ENCODE data around the gene HSDL2. TPM values are rescaled to one million over a fixed set of nuclear protein-coding genes. Genes with fewer than 3 reads are reported as not detected.

The HSDL2 gene
- total and polyA plus RNA-seq, 10 of the 15 experiments (the other 5 are each of a cell fraction or from before 2014, with no cell fraction given): 20.9 to 46.1 (median 27.0) TPM

- H3K9ac ChIP-seq (ENCODE audit: control insufficient read depth, insufficient read depth, low read length): no peak overlapping the region
- 97% methylated on average over 4 of the region's 4 CpGs for WGBS (ENCODE audit: insufficient coverage, insufficient replicate concordance, low lambda C conversion rate, missing lambda C conversion rate)
- no peaks in the 10 kb centered on the region for H3K36me3 ChIP-seq (ENCODE audit: control insufficient read depth in 2 of 2, insufficient read depth in 2 of 2, low read length in 1 of 2)
- H3K4me3 ChIP-seq: no peak overlapping the region
- H3K27ac ChIP-seq (ENCODE audit: control insufficient read depth, insufficient read depth): no peak overlapping the region
- ChIA-PET CTCF (interaction anchor here (1.3 kb wide), 1 partner anchor 45 kb away, joined by 5 read pairs; no protein-coding TSS in a partner anchor), POLR2A (no interaction called here), SMC1A (ENCODE audit: uncharacterized antibody, unreplicated experiment) (interaction anchor here (0.7 to 1.0 kb wide), 2 partner anchors 10 to 14 kb away, joined by 3 read pairs; no protein-coding TSS in a partner anchor), RAD21 (ENCODE audit: unreplicated experiment) (no interaction called here)
- no peaks in the 10 kb centered on the region for H3K27me3 ChIP-seq (replicated peaks in 1 of 2; ENCODE audit: control insufficient read depth in 2 of 2, insufficient read depth in 2 of 2, low read length in 1 of 2)
- no peaks in the 10 kb centered on the region for H4K20me1 ChIP-seq (ENCODE audit: control insufficient read depth, insufficient read depth)
- no peaks in the 10 kb centered on the region for H3K9me3 ChIP-seq (replicated peaks; ENCODE audit: control insufficient read depth, insufficient read depth, low read length)
- intact Hi-C loops (cut with micrococcal nuclease; ENCODE audit: unreplicated experiment) (no loop called here), in situ Hi-C loops (cut with MboI) (no loop called here)
- TF ChIP-seq RAD21 (IDR thresholded peaks at IDR 0.05; ENCODE audit: insufficient read depth, low read depth, low read length) (no peak), DPF2 (IDR thresholded peaks at IDR 0.05) (no peak), PAX5 (IDR thresholded peaks at IDR 0.05; ENCODE audit: borderline replicate concordance, low read depth, low read length) (no peak)
- no peaks in the 10 kb centered on the region for H3K4me1 ChIP-seq (ENCODE audit: control insufficient read depth, insufficient read depth, low read length)
- peaks cover 1% of the 10 kb centered on the region for H3K79me2 ChIP-seq (ENCODE audit: control insufficient read depth, insufficient read depth, low read length)
- BruUV-seq (replicated peaks): no TSS peak
- ATAC-seq: no peak
- FAIRE-seq: no peak
- no peak for DNase-seq (ENCODE audit: low read depth, low spot score)
- no peak overlapping the region for H2AFZ ChIP-seq (ENCODE audit: control insufficient read depth, low read depth, low read length)
- H3K4me2 ChIP-seq (ENCODE audit: control insufficient read depth, insufficient read depth): no peak overlapping the region
Measured at GRCh38 chr9:112505607-112506006, 125.7 kb downstream of the HSDL2 start.

DNA sequence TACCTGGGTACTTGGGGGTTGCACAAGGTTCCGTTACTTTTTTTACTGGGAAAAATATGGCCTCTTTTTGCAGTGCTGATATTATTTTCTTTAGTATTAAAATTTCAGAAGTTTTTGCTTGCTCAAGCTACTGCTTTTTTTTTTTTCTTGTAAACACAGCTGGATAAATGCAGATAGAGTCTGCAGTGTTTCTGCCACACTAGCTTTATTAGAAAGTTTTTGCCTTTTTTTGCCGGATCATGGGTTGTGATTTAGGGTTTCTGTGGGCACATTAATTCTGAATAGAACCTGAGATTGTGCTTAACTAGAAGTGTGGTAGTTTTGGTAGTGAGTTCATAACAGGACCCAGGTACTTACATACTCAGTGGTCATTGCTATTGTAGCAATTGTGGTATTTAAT lies 126.7 kb downstream of the HSDL2 start:
- DNase-seq (ENCODE audit: low read depth, low spot score): no peak
- WGBS (ENCODE audit: insufficient coverage, insufficient replicate concordance, low lambda C conversion rate, missing lambda C conversion rate): 97% methylated on average over 2 of the region's 2 CpGs
- Histone ChIP-seq H4K20me1 (ENCODE audit: control insufficient read depth, insufficient read depth) (no peaks in the 10 kb centered on the region), H3K4me2 (ENCODE audit: control insufficient read depth, insufficient read depth) (no peak overlapping the region), H3K4me3 (no peak overlapping the region), H3K4me1 (ENCODE audit: control insufficient read depth, insufficient read depth, low read length) (no peaks in the 10 kb centered on the region), H3K36me3 (ENCODE audit: control insufficient read depth in 2 of 2, insufficient read depth in 2 of 2, low read length in 1 of 2) (no peaks in the 10 kb centered on the region), H3K9ac (ENCODE audit: control insufficient read depth, insufficient read depth, low read length) (no peak overlapping the region), H3K9me3 (replicated peaks; ENCODE audit: control insufficient read depth, insufficient read depth, low read length) (no peaks in the 10 kb centered on the region), H3K79me2 (ENCODE audit: control insufficient read depth, insufficient read depth, low read length) (peaks cover 1% of the 10 kb centered on the region), H2AFZ (ENCODE audit: control insufficient read depth, low read depth, low read length) (no peak overlapping the region), H3K27me3 (replicated peaks in 1 of 2; ENCODE audit: control insufficient read depth in 2 of 2, insufficient read depth in 2 of 2, low read length in 1 of 2) (no peaks in the 10 kb centered on the region), H3K27ac (ENCODE audit: control insufficient read depth, insufficient read depth) (no peak overlapping the region)
- ChIA-PET CTCF (interaction anchor here (1.7 kb wide), 1 partner anchor 15 kb away, joined by 5 read pairs; no protein-coding TSS in a partner anchor), SMC1A (ENCODE audit: uncharacterized antibody, unreplicated experiment) (interaction anchor here (0.6 kb wide), 1 partner anchor 268 kb away, joined by 3 read pairs; no protein-coding TSS in a partner anchor), RAD21 (ENCODE audit: unreplicated experiment) (no interaction called here), POLR2A (no interaction called here)
- TF ChIP-seq, protein P1, sequence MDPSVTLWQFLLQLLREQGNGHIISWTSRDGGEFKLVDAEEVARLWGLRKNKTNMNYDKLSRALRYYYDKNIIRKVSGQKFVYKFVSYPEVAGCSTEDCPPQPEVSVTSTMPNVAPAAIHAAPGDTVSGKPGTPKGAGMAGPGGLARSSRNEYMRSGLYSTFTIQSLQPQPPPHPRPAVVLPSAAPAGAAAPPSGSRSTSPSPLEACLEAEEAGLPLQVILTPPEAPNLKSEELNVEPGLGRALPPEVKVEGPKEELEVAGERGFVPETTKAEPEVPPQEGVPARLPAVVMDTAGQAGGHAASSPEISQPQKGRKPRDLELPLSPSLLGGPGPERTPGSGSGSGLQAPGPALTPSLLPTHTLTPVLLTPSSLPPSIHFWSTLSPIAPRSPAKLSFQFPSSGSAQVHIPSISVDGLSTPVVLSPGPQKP (IDR thresholded peaks at IDR 0.05; ENCODE audit: low read depth, low read length): no peak
- TF ChIP-seq CREM (IDR thresholded peaks at IDR 0.05; ENCODE audit: low read depth) (no peak), MEF2A (IDR thresholded peaks at IDR 0.05; ENCODE audit: insufficient read depth, low read depth, low read length) (no peak), ASH2L (IDR thresholded peaks at IDR 0.05; ENCODE audit: borderline replicate concordance, low read depth) (no peak), CTCF (IDR thresholded peaks at IDR 0.05 in 2 of 3, conservative IDR thresholded peaks at IDR 0.05 in 1 of 3; ENCODE audit: control insufficient read depth in 2 of 3, extremely low read depth in 1 of 3, insufficient read depth in 1 of 3, low read depth in 3 of 3, low read length in 3 of 3) (no peak), JUNB (IDR thresholded peaks at IDR 0.05) (no peak), LARP7 (IDR thresholded peaks at IDR 0.05) (no peak), CHD1 (IDR thresholded peaks at IDR 0.05; ENCODE audit: low read depth, low read length) (no peak), ZNF24 (IDR thresholded peaks at IDR 0.05) (no peak)
- intact Hi-C loops (cut with micrococcal nuclease; ENCODE audit: unreplicated experiment) (no loop called here), in situ Hi-C loops (cut with MboI) (no loop called here)
- no peak for FAIRE-seq
- no peak for ATAC-seq
- BruUV-seq (replicated peaks): no TSS peak
